ENCODE results near the gene ZNF394.

Gene ZNF394

DNA sequence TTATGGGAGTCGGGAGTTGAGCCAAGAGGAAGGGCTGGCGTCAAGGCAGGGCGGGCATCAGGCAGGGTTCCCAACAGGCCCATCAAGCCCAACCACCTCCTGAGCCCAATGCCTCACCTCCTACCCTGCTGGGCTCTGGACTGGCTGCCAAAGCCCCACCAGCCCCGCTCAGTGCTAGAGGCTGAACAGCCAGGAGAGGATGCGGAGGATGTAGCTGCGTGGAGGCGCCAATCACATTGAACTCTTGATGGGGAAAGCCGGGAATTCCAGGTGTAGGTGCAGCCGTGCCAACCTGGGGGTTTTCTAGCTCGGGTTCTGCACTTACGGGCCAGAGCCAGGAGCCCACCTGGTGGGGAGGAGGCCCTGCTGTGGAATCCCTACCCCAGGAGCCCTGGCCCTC lies 47.0 kb downstream of the ZNF394 start:
- Histone ChIP-seq H3K27ac (ENCODE audit: insufficient read depth, low read length, poor library complexity, severe bottlenecking) (no peak overlapping the region), H3K4me1 (ENCODE audit: control insufficient read depth, insufficient read depth, low read length, poor library complexity, severe bottlenecking) (no peaks in the 10 kb centered on the region), H3K36me3 (ENCODE audit: control insufficient read depth, insufficient read depth, low read length) (peaks cover 85% of the 10 kb centered on the region), H3K9me3 (ENCODE audit: control insufficient read depth, low read length) (no peaks in the 10 kb centered on the region), H3K27me3 (replicated peaks; ENCODE audit: control insufficient read depth, insufficient read depth, low read length, poor library complexity, severe bottlenecking) (no peaks in the 10 kb centered on the region), H3K4me3 (ENCODE audit: insufficient read depth, low read depth, low read length, poor library complexity, severe bottlenecking) (no peak overlapping the region)
- no peak for DNase-seq

DNA sequence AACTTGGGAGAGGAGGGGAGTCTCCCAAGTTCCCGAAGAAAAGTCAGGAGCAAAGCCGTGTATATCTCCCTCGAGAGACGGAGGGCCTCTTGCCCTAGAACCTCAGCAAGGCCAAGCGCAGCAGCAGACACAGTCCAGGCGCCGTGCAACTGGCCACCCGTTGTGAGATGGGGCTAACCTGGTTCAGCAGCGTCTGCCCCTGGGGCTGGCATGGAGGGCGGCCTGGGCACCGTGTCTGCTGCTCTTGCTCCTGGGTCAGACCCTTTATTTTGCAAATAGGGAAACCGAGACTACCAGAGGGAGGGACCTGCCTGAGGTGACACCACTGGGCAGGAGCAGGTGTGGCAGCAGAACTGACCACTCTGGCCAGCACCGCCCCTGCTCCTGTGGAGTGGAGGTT lies 47.5 kb downstream of the ZNF394 start:
- H3K27me3 ChIP-seq (replicated peaks; ENCODE audit: control insufficient read depth, insufficient read depth, low read length, poor library complexity, severe bottlenecking): no peaks in the 10 kb centered on the region

DNA sequence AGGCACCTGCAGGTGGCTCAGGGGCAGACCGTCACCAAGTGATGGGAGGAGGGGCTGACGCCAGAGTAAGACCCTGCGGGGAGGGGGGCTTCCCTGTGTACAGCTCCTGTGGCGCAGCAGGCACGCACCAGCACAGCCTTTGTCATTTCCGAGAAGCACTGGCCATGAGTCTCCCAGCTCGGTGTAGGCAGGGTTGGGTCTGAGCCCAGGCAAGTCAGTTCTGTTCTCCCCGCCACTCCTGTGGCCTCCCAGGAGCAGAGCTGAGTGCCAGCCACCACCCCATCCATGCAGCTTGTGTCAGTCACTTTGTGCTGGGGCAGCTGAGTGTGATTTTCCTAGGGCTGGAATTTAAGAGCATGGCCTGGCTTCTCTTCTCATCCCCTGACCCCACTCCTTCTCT lies 48.1 kb downstream of the ZNF394 start:
- no peak for DNase-seq
- H3K27ac ChIP-seq (ENCODE audit: insufficient read depth, low read length, poor library complexity, severe bottlenecking): no peak overlapping the region
- peaks cover 73% of the 10 kb centered on the region for H3K36me3 ChIP-seq (ENCODE audit: control insufficient read depth, insufficient read depth, low read length)
- H3K9me3 ChIP-seq (ENCODE audit: control insufficient read depth, low read length): no peaks in the 10 kb centered on the region
- H3K27me3 ChIP-seq (replicated peaks; ENCODE audit: control insufficient read depth, insufficient read depth, low read length, poor library complexity, severe bottlenecking): no peaks in the 10 kb centered on the region
- H3K4me3 ChIP-seq (ENCODE audit: insufficient read depth, low read depth, low read length, poor library complexity, severe bottlenecking): no peak overlapping the region
- H3K4me1 ChIP-seq (ENCODE audit: control insufficient read depth, insufficient read depth, low read length, poor library complexity, severe bottlenecking): no peaks in the 10 kb centered on the region

More for the DNA sequence above, 47.5 kb downstream of the ZNF394 start:
- Histone ChIP-seq H3K27ac (ENCODE audit: insufficient read depth, low read length, poor library complexity, severe bottlenecking) (no peak overlapping the region), H3K9me3 (ENCODE audit: control insufficient read depth, low read length) (no peaks in the 10 kb centered on the region), H3K4me1 (ENCODE audit: control insufficient read depth, insufficient read depth, low read length, poor library complexity, severe bottlenecking) (no peaks in the 10 kb centered on the region), H3K36me3 (ENCODE audit: control insufficient read depth, insufficient read depth, low read length) (peaks cover 79% of the 10 kb centered on the region), H3K4me3 (ENCODE audit: insufficient read depth, low read depth, low read length, poor library complexity, severe bottlenecking) (no peak overlapping the region)
- DNase-seq: no peak

DNA sequence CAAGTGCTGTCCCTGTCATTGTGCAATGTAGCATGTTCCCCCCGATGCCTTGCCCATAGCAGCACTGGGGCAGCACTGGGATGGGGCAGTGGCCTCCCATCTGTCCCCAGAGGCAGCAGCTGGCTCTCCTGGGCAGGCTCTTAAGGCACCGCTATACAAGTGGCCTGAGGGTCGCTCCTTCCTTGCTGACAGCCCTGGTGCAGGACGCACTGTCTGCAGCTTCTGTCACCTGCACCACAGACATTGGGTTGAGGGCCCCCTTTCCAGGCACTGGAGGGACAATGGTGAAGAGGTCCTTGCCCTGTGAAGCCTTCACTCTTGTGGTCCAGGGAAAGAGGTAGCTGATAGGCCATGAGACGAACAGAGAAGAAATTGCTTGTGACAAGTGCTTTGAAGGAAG lies 50.8 kb downstream of the ZNF394 start:
- Histone ChIP-seq H3K36me3 (ENCODE audit: control insufficient read depth, insufficient read depth, low read length) (peaks cover 59% of the 10 kb centered on the region), H3K9me3 (ENCODE audit: control insufficient read depth, low read length) (no peaks in the 10 kb centered on the region), H3K4me3 (ENCODE audit: insufficient read depth, low read depth, low read length, poor library complexity, severe bottlenecking) (no peak overlapping the region), H3K4me1 (ENCODE audit: control insufficient read depth, insufficient read depth, low read length, poor library complexity, severe bottlenecking) (no peaks in the 10 kb centered on the region), H3K27me3 (replicated peaks; ENCODE audit: control insufficient read depth, insufficient read depth, low read length, poor library complexity, severe bottlenecking) (no peaks in the 10 kb centered on the region), H3K27ac (ENCODE audit: insufficient read depth, low read length, poor library complexity, severe bottlenecking) (no peak overlapping the region)
- DNase-seq: no peak

DNA sequence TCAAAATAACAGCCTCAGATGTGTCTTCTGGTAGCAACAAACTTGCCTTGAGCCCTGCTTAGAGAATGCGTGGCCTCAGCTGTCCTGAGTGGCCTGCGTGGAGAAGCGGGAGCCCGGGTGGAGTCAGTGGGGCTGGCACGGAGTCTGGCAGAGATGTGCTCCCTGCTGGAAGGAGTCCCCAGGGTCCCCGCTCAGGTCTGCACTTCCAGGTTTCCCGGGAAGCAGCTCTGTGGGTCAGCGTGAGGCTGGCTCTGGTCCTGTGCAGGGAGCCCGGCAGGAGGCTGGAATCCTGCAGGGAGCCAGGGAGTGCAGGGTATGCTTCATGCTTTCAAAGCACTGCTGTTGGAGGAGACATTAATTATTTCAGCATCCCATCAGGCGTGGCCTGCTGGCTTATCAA lies 51.2 kb downstream of the ZNF394 start:
- no peaks in the 10 kb centered on the region for H3K27me3 ChIP-seq (replicated peaks; ENCODE audit: control insufficient read depth, insufficient read depth, low read length, poor library complexity, severe bottlenecking)
- DNase-seq: no peak
- peaks cover 54% of the 10 kb centered on the region for H3K36me3 ChIP-seq (ENCODE audit: control insufficient read depth, insufficient read depth, low read length)

DNA sequence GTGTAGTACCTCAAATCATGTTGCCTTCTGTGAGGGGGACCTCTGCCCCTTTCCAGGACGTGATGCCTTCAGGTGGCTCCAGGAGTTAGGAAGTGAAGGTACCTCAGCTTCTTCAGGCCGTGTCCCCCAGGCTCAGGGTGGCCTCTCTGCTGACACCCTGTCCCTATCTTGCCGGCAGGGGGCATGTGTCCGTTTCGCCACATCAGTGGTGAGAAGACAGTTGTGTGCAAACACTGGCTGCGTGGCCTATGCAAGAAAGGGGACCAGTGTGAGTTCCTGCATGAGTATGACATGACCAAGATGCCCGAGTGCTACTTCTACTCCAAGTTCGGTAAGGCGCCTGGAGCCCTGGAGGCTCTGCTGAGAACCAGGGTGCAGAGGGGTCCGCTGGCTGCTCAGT lies 52.1 kb downstream of the ZNF394 start:
- no peak for DNase-seq

More for the DNA sequence above, 51.2 kb downstream of the ZNF394 start:
- Histone ChIP-seq H3K4me3 (ENCODE audit: insufficient read depth, low read depth, low read length, poor library complexity, severe bottlenecking) (no peak overlapping the region), H3K4me1 (ENCODE audit: control insufficient read depth, insufficient read depth, low read length, poor library complexity, severe bottlenecking) (no peaks in the 10 kb centered on the region), H3K9me3 (ENCODE audit: control insufficient read depth, low read length) (no peaks in the 10 kb centered on the region), H3K27ac (ENCODE audit: insufficient read depth, low read length, poor library complexity, severe bottlenecking) (no peak overlapping the region)

DNA sequence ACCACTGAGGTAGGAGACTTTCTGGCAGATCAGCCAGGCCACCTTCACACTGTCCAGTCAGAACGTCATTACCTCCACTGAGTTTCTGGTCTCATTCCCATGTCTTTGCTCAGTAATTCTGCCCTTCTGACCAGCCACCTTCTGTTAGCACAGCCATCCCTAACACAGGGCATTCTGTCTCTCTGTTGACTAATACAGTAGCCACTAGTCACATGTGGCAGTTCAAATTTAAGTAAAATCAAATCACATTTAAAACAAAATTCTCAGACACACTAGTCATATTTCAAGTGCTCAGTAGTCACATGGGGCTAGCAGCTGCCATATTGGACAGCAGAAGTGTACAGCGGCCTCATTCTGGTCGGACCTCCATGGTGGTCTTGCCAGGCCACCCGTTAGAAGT lies 54.0 kb downstream of the ZNF394 start:
- Histone ChIP-seq H3K4me3 (ENCODE audit: insufficient read depth, low read depth, low read length, poor library complexity, severe bottlenecking) (no peak overlapping the region), H3K27me3 (replicated peaks; ENCODE audit: control insufficient read depth, insufficient read depth, low read length, poor library complexity, severe bottlenecking) (no peaks in the 10 kb centered on the region), H3K36me3 (ENCODE audit: control insufficient read depth, insufficient read depth, low read length) (peaks cover 36% of the 10 kb centered on the region), H3K9me3 (ENCODE audit: control insufficient read depth, low read length) (no peaks in the 10 kb centered on the region), H3K4me1 (ENCODE audit: control insufficient read depth, insufficient read depth, low read length, poor library complexity, severe bottlenecking) (no peaks in the 10 kb centered on the region), H3K27ac (ENCODE audit: insufficient read depth, low read length, poor library complexity, severe bottlenecking) (no peak overlapping the region)
- no peak for DNase-seq

More for the DNA sequence above, 52.1 kb downstream of the ZNF394 start:
- no peaks in the 10 kb centered on the region for H3K4me1 ChIP-seq (ENCODE audit: control insufficient read depth, insufficient read depth, low read length, poor library complexity, severe bottlenecking)
- no peaks in the 10 kb centered on the region for H3K27me3 ChIP-seq (replicated peaks; ENCODE audit: control insufficient read depth, insufficient read depth, low read length, poor library complexity, severe bottlenecking)
- no peak overlapping the region for H3K4me3 ChIP-seq (ENCODE audit: insufficient read depth, low read depth, low read length, poor library complexity, severe bottlenecking)
- H3K9me3 ChIP-seq (ENCODE audit: control insufficient read depth, low read length): no peaks in the 10 kb centered on the region
- H3K27ac ChIP-seq (ENCODE audit: insufficient read depth, low read length, poor library complexity, severe bottlenecking): no peak overlapping the region
- H3K36me3 ChIP-seq (ENCODE audit: control insufficient read depth, insufficient read depth, low read length): peaks cover 46% of the 10 kb centered on the region

All from effector memory CD4-positive, alpha-beta T cell (primary cell).